ENCODE measurements around the gene CHODL.

The CHODL gene

DNA sequence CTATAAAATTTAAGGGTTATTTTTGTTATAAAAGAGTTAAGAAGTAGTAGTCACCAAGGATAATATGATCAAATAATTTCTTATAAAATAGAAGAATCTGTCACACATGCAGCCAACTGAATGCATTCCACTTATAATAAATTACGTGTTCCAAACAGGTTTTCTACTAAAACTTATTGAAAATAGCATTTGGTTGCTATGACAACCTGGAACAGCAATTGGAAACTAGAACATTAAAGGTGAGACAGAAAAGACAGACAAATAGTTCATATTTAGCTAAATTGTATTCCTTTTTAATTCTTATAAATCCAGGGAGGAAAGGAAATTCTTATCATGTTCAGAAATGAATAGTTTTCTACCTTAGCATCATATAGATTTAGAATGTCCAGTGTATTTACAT is 9.1 kb upstream of the CHODL start:
- no peak overlapping the region for H3K27ac ChIP-seq
- DNase-seq (ENCODE audit: low spot score) = no peak
- POLR2A ChIA-PET (ENCODE audit: low non-redundant PET) = no interaction called here
- CTCF ChIA-PET = no interaction called here
- TF ChIP-seq, protein P1, sequence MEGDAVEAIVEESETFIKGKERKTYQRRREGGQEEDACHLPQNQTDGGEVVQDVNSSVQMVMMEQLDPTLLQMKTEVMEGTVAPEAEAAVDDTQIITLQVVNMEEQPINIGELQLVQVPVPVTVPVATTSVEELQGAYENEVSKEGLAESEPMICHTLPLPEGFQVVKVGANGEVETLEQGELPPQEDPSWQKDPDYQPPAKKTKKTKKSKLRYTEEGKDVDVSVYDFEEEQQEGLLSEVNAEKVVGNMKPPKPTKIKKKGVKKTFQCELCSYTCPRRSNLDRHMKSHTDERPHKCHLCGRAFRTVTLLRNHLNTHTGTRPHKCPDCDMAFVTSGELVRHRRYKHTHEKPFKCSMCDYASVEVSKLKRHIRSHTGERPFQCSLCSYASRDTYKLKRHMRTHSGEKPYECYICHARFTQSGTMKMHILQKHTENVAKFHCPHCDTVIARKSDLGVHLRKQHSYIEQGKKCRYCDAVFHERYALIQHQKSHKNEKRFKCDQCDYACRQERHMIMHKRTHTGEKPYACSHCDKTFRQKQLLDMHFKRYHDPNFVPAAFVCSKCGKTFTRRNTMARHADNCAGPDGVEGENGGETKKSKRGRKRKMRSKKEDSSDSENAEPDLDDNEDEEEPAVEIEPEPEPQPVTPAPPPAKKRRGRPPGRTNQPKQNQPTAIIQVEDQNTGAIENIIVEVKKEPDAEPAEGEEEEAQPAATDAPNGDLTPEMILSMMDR (conservative IDR thresholded peaks at IDR 0.05; ENCODE audit: low read depth) = no peak

GRCh38 chr21:18245464-18245967 is 883 bp downstream of the CHODL start:
- POLR2A ChIA-PET (ENCODE audit: low non-redundant PET) = no interaction called here
- TF ChIP-seq, protein P1 (conservative IDR thresholded peaks at IDR 0.05; ENCODE audit: low read depth) = no peak
- H3K27ac ChIP-seq = no peak overlapping the region
- CTCF ChIA-PET = no interaction called here
- DNase-seq (ENCODE audit: low spot score) = no peak

- no peak for DNase-seq (ENCODE audit: low spot score)
- no peak overlapping the region for H3K27ac ChIP-seq
- TF ChIP-seq, protein P1 (conservative IDR thresholded peaks at IDR 0.05; ENCODE audit: low read depth) = no peak
- POLR2A ChIA-PET (ENCODE audit: low non-redundant PET) = no interaction called here
- CTCF ChIA-PET = no interaction called here
Measured at GRCh38 chr21:18248171-18248570, 3.5 kb downstream of the CHODL start.

- H3K27ac ChIP-seq = no peak overlapping the region
- TF ChIP-seq, protein P1 (conservative IDR thresholded peaks at IDR 0.05; ENCODE audit: low read depth) = no peak
- DNase-seq (ENCODE audit: low spot score) = no peak
- CTCF ChIA-PET = no interaction called here
- POLR2A ChIA-PET (ENCODE audit: low non-redundant PET) = no interaction called here
Measured at GRCh38 chr21:18249672-18250071, 5.0 kb downstream of the CHODL start.

- DNase-seq (ENCODE audit: low spot score) = no peak
- ChIA-PET CTCF (no interaction called here), POLR2A (ENCODE audit: low non-redundant PET) (no interaction called here)
- no peak overlapping the region for H3K27ac ChIP-seq
- TF ChIP-seq, protein P1 (conservative IDR thresholded peaks at IDR 0.05; ENCODE audit: low read depth) = no peak
Measured at GRCh38 chr21:18251065-18251464, 6.4 kb downstream of the CHODL start.

GRCh38 chr21:18252256-18252655 is 7.6 kb downstream of the CHODL start:
- TF ChIP-seq, protein P1 (conservative IDR thresholded peaks at IDR 0.05; ENCODE audit: low read depth) = no peak
- H3K27ac ChIP-seq = no peak overlapping the region
- ChIA-PET CTCF (interaction anchor here (0.7 kb wide), 1 partner anchor 24 kb away, joined by 3 read pairs; no protein-coding TSS in a partner anchor), POLR2A (ENCODE audit: low non-redundant PET) (no interaction called here)
- no peak for DNase-seq (ENCODE audit: low spot score)

DNA sequence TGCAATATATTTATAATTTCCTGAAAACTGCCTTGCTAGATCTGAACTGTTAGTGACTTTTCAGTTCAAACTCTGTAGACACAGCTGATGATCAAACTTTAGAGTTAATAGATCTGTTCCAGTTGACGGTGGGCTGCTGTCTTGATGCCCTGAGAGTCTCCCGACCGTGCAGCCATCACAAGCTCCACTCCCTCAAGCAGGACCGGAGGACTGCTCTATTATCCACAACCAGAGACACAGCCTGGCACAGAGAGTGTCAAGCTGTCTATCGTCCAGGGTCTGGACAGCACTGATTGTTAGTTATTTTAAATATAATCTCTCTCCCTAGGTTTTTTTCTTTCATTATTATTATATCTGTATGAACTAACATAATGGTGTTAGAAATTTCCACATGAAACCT is 8.0 kb downstream of the CHODL start:
- POLR2A ChIA-PET (ENCODE audit: low non-redundant PET) = no interaction called here

More for the DNA sequence above, 8.0 kb downstream of the CHODL start:
- CTCF ChIA-PET = interaction anchor here (0.7 kb wide), 1 partner anchor 24 kb away, joined by 3 read pairs; no protein-coding TSS in a partner anchor
- no peak overlapping the region for H3K27ac ChIP-seq
- TF ChIP-seq, protein P1 (conservative IDR thresholded peaks at IDR 0.05; ENCODE audit: low read depth) = no peak
- no peak for DNase-seq (ENCODE audit: low spot score)

Data from RWPE1 (cell line).